Esophagus (tissue), 2 donors: Measurements from ENCODE around the gene LIPE. TPM values are rescaled to one million over a fixed set of nuclear protein-coding genes. Genes with fewer than 3 reads are reported as not detected.
"Not testable (repeated sequence)": the region's sequence is repeated elsewhere in the genome, so short reads cannot be mapped to it uniquely, and the experiment has no call there.

Source experiments
- H3K27ac ChIP-seq, 2 donors: one replicate each; pipeline ENCODE4 v1.5.1; 2013; ENCODE audit warnings: low read depth in 2 of 2, mild to moderate bottlenecking in 2 of 2, inconsistent platforms in 1 of 2, low read length in 1 of 2, moderate library complexity in 1 of 2
- H3K27me3 ChIP-seq, 2 donors: one replicate each; pipeline ENCODE4 v1.6.1; 2013; ENCODE audit warnings: low read length in 2 of 2, control low read depth in 1 of 2, mild to moderate bottlenecking in 1 of 2; ENCODE audit not compliant: insufficient read depth in 2 of 2, control insufficient read depth in 1 of 2
- H3K36me3 ChIP-seq, 2 donors: one replicate each; pipeline ENCODE4 v1.6.1; 2013; ENCODE audit warnings: low read length in 1 of 2; ENCODE audit not compliant: control insufficient read depth in 2 of 2, insufficient read depth in 2 of 2
- H3K4me1 ChIP-seq, 2 donors: one replicate each; pipeline ENCODE4 v1.6.1; 2013; ENCODE audit warnings: low read length in 1 of 2; ENCODE audit not compliant: control insufficient read depth in 2 of 2, insufficient read depth in 2 of 2
- H3K4me3 ChIP-seq, 2 donors: one replicate each; pipeline ENCODE4 v1.5.1; 2013; ENCODE audit warnings: low read length in 2 of 2, mild to moderate bottlenecking in 2 of 2, low read depth in 1 of 2, moderate library complexity in 1 of 2
- H3K9me3 ChIP-seq, 2 donors: one replicate each; pipeline ENCODE4 v1.6.1; 2013; ENCODE audit warnings: mild to moderate bottlenecking in 2 of 2, low read depth in 1 of 2, low read length in 1 of 2, moderate library complexity in 1 of 2; ENCODE audit not compliant: control insufficient read depth in 2 of 2, insufficient read depth in 1 of 2
- WGBS, 2 donors: extraction: QIAGEN DNeasy Blood & Tissue Kit; methylation state at CpG; one replicate each; pipeline ENCODE4 v1.1.7; 2013; 5-methylcytosine and 5-hydroxymethylcytosine counted together
- polyA plus RNA-seq, 2 donors: library from polyadenylated mRNA; stranded (reverse); fragments of 200-250 nt; gene quantifications; one replicate each; pipeline ENCODE4 v1.2.3, GENCODE V29; 2013
- donor health status: healthy with polysubstance abuse.
- donor health status: Bipolar disorder and iron deficiency.

Gene LIPE
- polyA plus RNA-seq, 2 donors, result 9.2 to 11.4 TPM

DNA sequence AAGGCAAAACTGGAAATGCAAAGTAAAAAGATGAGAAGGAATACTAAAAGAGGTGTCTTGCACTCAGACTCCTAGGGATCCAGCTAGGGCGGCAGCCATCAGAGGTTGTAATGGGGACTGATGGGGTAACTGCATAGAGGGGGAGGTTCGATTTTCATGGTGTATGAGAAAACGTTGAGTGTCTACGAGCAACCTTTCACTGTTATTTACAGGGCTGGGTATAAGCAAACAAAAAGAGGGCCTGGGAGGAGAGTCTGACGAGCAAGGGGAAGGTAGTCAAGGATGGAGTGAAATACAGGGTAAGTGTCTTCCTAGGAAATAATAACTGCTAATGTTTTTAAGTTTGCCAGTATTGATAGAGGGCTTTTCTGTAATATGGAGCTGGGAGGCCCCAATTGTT lies 21.1 kb upstream of the LIPE start:
- not testable (repeated sequence) for H3K9me3 ChIP-seq, H3K4me3 ChIP-seq, H3K27me3 ChIP-seq, H3K4me1 ChIP-seq, H3K36me3 ChIP-seq
- 78 to 81% methylated on average over 5 of the region's 5 CpGs for WGBS, 2 donors
- peak overlapping the region in 1 of 2 donors; percentile 31 for H3K27ac ChIP-seq

DNA sequence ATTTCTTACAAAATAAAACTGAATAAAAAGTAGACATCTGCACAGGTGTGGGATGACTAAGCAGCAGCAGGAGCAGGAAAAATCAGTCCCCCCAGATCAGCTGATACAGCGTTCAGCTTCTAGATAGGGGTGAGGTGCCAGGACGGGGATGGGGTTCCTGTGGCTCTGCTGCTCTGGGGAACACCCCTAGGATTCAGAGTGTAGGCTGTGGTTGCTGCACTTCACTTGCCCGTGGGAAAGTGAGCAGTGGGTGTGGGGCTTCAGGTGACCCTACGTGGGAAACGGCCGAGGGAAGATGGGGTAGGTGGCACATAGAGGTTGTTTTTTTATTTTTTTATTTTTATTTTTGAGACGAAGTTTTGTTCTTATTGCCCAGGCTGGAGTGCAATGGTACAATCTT lies 18.8 kb upstream of the LIPE start:
- no peaks in the 10 kb centered on the region for H3K27me3 ChIP-seq
- no peaks in the 10 kb centered on the region for H3K9me3 ChIP-seq
- peaks cover 0 to 6% of the 10 kb centered on the region in 2 donors for H3K4me1 ChIP-seq
- no peak overlapping the region for H3K27ac ChIP-seq
- WGBS, 2 donors, result 86 to 88% methylated on average over 7 of the region's 7 CpGs
- no peaks in the 10 kb centered on the region for H3K36me3 ChIP-seq
- H3K4me3 ChIP-seq, result no peak overlapping the region

DNA sequence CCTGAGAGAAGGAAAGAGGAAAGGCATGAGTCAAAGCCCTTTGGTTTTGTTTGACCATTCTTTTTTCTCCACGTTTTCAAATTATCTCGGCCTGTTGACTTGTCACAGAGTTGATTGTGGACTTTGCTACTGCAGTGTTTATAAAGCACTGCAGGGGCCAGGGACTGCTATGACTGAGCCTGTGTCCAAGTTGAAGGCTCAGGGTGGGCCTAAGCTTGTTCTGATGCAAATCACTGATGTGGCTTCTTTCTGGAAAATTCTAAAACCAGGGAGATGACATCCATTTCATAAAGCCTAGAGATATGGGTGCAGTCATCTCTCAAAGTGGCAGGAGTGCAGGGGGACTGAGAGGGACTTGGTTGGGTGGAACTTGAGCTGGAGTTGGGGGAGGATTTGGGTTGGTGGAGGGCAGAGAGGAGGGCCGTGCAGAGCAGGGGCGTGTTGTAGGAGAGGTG lies 16.8 kb upstream of the LIPE start:
- H3K27me3 ChIP-seq, result no peaks in the 10 kb centered on the region
- H3K27ac ChIP-seq, result peak overlapping the region; percentile 28 to 90
- peaks cover 0 to 11% of the 10 kb centered on the region in 2 donors for H3K4me1 ChIP-seq
- WGBS, 2 donors, result 49 to 64% methylated on average over 4 of the region's 4 CpGs
- no peaks in the 10 kb centered on the region for H3K36me3 ChIP-seq
- no peak overlapping the region for H3K4me3 ChIP-seq
- no peaks in the 10 kb centered on the region for H3K9me3 ChIP-seq

DNA sequence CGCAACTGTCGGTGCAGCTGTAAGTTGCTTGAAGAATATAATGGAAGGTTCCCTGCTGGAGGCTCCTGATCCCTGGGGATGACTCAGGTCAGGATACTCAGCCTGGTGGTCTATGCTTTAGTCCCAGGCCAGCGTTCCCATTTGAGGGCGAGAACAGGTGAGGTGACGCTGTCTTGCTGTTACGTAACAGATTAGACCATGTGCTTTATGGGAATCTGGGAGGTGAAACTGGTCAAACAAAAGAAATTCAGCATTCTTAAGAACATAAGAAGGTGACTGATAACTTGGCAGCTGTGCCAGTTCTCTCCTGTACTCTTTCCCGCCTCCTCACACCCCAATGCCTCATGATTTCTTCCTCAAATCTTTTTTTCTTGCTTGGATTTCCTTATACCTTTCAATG lies 15.6 kb upstream of the LIPE start, which contains the start of gene CXCL17:
TSS of gene CXCL17 (minus strand) at position 114 of the 400 bp plus-strand sequence. CDS start 114 bp downstream, outside the sequence.
- Histone ChIP-seq H3K27ac (peak within 1 kb of the TSS; percentile 92 to 97), H3K4me1 (peaks cover 0 to 11% of the 10 kb centered on the region in 2 donors), H3K27me3 (no peaks in the 10 kb centered on the region), H3K4me3 (peak within 1 kb of the TSS; percentile 22 to 45), H3K36me3 (no peaks in the 10 kb centered on the region), H3K9me3 (no peaks in the 10 kb centered on the region)
- 70 to 72% methylated on average over 7 of the region's 7 CpGs for WGBS, 2 donors

DNA sequence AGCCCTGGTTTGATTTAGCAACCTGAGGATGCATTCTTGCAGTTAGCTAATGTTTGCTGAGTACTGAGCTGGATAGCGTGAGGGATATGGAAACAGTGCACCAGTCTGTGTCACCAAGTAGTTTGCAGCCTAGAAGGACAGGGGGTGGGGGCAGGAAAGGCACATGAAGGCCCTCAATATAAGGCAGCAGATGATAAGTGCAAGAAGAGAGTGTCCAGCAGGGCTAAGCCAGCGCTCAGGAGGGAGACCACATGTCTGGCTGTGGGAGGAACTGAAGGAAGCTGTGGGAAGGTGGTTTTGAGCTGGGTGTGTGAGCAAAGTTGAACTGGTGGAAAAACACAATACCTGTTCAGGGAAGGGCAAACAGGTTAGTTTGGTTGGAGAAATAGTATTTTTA lies 13.9 kb upstream of the LIPE start:
- Histone ChIP-seq H3K4me3 (no peak overlapping the region), H3K9me3 (no peaks in the 10 kb centered on the region), H3K36me3 (no peaks in the 10 kb centered on the region), H3K27ac (peak overlapping the region; percentile 92 to 97), H3K27me3 (no peaks in the 10 kb centered on the region), H3K4me1 (peaks cover 0 to 11% of the 10 kb centered on the region in 2 donors)
- WGBS, 2 donors, result 44 to 49% methylated on average over 2 of the region's 2 CpGs

DNA sequence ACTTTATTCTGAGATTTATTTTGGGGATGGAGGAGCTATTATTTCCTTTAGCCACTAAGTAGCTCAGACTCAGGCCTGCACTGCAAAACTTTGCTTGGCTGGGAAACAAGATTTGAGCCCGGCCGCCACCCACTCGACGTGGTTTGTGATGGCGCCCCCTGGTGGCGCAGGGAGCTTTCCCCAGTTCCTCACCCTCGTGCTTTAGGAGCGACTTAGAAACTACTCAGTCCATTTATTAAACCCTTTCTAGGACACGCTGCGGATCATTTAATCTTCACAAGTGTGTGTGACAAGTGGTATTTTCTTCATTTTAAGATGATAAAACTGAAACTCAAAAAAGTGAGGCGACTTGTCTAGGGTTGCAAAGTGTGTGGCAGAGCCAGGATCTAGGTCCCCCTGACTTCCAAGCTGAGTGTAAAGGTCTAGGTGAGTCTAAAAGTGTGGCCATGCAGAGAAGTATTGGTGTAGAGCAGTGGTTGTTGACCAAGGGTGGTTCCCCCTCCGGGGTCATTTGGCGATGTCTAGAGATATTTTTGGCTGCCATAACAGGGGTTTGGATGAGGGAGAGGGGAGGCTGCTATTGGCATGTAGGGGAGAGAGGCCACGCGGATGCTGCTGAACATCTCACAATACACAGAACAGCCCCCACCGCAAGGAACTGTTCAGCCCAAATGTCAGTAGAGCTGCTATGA lies 13.3 kb upstream of the LIPE start:
- peaks cover 0 to 11% of the 10 kb centered on the region in 2 donors for H3K4me1 ChIP-seq
- H3K27me3 ChIP-seq, result no peaks in the 10 kb centered on the region
- H3K36me3 ChIP-seq, result no peaks in the 10 kb centered on the region
- H3K4me3 ChIP-seq, result no peak overlapping the region
- 22 to 23% methylated on average over 16 of the region's 16 CpGs for WGBS, 2 donors
- H3K27ac ChIP-seq, result peak overlapping the region; percentile 92 to 97
- H3K9me3 ChIP-seq, result no peaks in the 10 kb centered on the region

DNA sequence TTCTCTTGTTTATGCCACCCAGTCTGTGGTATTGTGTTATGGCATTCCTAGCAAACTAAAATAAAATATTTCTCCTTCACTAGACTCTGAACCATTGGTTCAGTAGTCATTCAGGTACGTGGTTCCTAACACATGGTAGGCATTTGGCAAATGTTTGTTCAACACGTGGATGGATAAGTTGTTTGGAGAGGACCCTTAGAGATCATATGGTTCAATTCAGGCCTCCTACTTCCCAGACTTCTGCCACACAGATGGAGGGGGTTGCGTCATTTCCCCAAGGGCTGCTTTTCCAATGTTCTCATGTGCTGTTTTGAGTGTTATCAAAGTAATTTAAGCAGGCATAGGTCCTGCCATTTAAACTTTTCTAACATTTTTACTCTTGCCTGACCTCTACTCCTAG lies 8.8 kb upstream of the LIPE start:
- WGBS, 2 donors, result 72 to 83% methylated on average over 3 of the region's 3 CpGs
- Histone ChIP-seq H3K9me3 (no peaks in the 10 kb centered on the region), H3K36me3 (peaks cover 0 to 2% of the 10 kb centered on the region in 2 donors), H3K4me3 (no peak overlapping the region), H3K27me3 (no peaks in the 10 kb centered on the region), H3K27ac (no peak overlapping the region), H3K4me1 (peaks cover 0 to 5% of the 10 kb centered on the region in 2 donors)

DNA sequence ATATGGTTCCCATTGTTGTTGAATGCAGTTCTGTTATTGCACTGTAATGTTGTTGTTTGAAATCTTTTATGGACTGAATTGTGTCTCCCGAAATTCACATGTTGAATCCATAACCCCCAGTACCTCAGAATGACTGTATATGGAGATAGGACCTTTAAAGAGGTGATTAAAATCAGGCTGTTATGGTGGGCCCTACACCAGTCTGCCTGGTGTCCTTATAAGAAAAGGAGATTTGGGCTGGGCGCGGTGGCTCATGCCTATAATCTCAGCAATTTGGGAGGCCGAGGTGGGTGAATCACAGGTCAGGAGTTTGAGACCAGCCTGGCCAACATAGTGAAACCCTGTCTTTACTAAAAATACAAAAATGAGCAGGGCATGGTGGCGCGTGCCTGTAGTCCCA lies 8.1 kb upstream of the LIPE start:
- 90 to 91% methylated on average over 6 of the region's 6 CpGs for WGBS, 2 donors
- no peaks in the 10 kb centered on the region for H3K4me1 ChIP-seq
- H3K27me3 ChIP-seq, result no peaks in the 10 kb centered on the region

DNA sequence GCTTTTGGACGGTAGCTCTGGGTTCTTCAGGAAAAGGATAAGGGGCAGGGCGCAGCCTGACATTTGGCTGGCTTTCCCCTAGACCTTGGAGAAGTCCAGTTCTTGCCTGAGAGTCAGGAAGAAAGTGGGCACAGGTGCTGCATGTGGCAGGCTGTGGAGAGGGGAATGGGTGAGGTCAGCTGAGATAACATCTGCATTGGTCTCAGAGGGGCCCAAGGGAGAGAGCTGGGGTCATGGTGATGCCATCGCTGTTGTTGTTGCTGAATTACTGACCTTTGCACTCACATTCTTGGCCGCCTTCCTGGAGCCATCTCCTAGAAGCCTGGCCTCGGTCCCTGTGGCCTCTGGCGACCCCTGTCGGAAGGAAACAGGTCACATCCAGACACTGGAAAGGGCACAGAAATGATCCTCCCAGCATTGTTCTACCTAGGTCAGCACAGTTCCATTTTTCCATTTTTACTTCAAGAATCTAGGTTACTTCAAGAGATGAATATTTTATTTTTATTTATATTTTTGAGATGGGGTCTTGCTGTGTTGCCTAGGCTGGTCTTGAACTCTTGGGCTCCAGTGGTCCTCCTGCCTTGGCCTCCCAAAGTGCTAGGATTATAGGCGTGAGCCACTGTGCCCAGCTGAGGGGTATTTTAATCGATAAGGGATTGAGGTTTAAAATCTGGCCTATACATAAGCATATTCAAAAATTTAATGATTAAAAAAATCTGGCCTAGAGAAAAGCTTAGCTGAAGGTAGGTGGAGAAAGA lies 6.5 kb upstream of the LIPE start:
- Histone ChIP-seq H3K4me1 (no peaks in the 10 kb centered on the region), H3K27me3 (no peaks in the 10 kb centered on the region), H3K27ac (peak overlapping the region in 1 of 2 donors; percentile 33), H3K9me3 (no peaks in the 10 kb centered on the region), H3K36me3 (peaks cover 0 to 2% of the 10 kb centered on the region in 2 donors), H3K4me3 (no peak overlapping the region)
- 41 to 45% methylated on average over 9 of the region's 9 CpGs for WGBS, 2 donors

More for the DNA sequence above, 8.1 kb upstream of the LIPE start:
- no peak overlapping the region for H3K27ac ChIP-seq
- H3K9me3 ChIP-seq, result no peaks in the 10 kb centered on the region
- no peak overlapping the region for H3K4me3 ChIP-seq
- peaks cover 0 to 2% of the 10 kb centered on the region in 2 donors for H3K36me3 ChIP-seq
